HepG2 (cell line): ENCODE data around the gene TRAF4. TPM values are rescaled to one million over a fixed set of nuclear protein-coding genes. Genes with fewer than 3 reads are reported as not detected.
A peak's percentile ranks its signal among the peaks of the same experiment; 100 is the strongest.

ENCODE experiments used
- CENPT ChIP-seq: sonication (generic); formaldehyde crosslinking; IDR thresholded peaks from 2 replicates; pipeline ENCODE4 v1.8.0; 2022; ENCODE audit warnings: low read depth, mild to moderate bottlenecking, moderate library complexity, missing genetic modification reagents
- ETV6 ChIP-seq: sonication (generic); formaldehyde crosslinking; conservative IDR thresholded peaks from 2 replicates; pipeline ENCODE4 v1.4.0; 2020; ENCODE audit warnings: missing genetic modification reagents
- FUBP1 ChIP-seq: sonication (generic); formaldehyde crosslinking; IDR thresholded peaks from 2 replicates; pipeline ENCODE4 v1.5.1; 2020; ENCODE audit warnings: missing genetic modification reagents, mild to moderate bottlenecking, borderline replicate concordance
- GABPB1 ChIP-seq: IDR thresholded peaks from 2 replicates; pipeline ENCODE4 v1.6.1; 2016; ENCODE audit warnings: mild to moderate bottlenecking, missing genetic modification reagents, moderate library complexity, missing compliant biosample characterization
- HMGXB3 ChIP-seq: sonication (generic); formaldehyde crosslinking; IDR thresholded peaks from 2 replicates; pipeline ENCODE4 v1.4.0; 2020; ENCODE audit warnings: missing genetic modification reagents, borderline replicate concordance
- HOXA9 ChIP-seq: sonication (generic); formaldehyde crosslinking; IDR thresholded peaks from 2 replicates; pipeline ENCODE4 v1.8.1; 2022; ENCODE audit warnings: missing genetic modification reagents, mild to moderate bottlenecking, moderate library complexity, borderline replicate concordance
- SAP130 ChIP-seq: IDR thresholded peaks from 2 replicates; pipeline ENCODE4 v1.6.1; 2016; ENCODE audit warnings: low read depth
- ZBTB42 ChIP-seq: sonication (generic); formaldehyde crosslinking; IDR thresholded peaks from 2 replicates; pipeline ENCODE4 v1.5.0; 2020; ENCODE audit warnings: mild to moderate bottlenecking, missing genetic modification reagents
- ZBTB8A ChIP-seq: sonication (generic); formaldehyde crosslinking; IDR thresholded peaks from 2 replicates; pipeline ENCODE4 v1.4.0; 2020; ENCODE audit warnings: mild to moderate bottlenecking, low read depth, missing genetic modification reagents, borderline replicate concordance
- ZNF10 ChIP-seq: sonication (generic); formaldehyde crosslinking; IDR thresholded peaks from 2 replicates; pipeline ENCODE4 v1.4.0; 2020; ENCODE audit warnings: mild to moderate bottlenecking, low read depth, missing genetic modification reagents, borderline replicate concordance
- ZNF138 ChIP-seq: sonication (generic); formaldehyde crosslinking; IDR thresholded peaks from 2 replicates; pipeline ENCODE4 v1.5.0; 2020; ENCODE audit warnings: mild to moderate bottlenecking, low read depth, missing genetic modification reagents
- ZNF383 ChIP-seq: sonication (generic); formaldehyde crosslinking; IDR thresholded peaks from 2 replicates; pipeline ENCODE4 v1.4.0; 2020; ENCODE audit warnings: missing genetic modification reagents, mild to moderate bottlenecking, borderline replicate concordance
- ZNF773 ChIP-seq: sonication (generic); formaldehyde crosslinking; IDR thresholded peaks from 2 replicates; pipeline ENCODE4 v1.4.0; 2020; ENCODE audit warnings: missing genetic modification reagents, borderline replicate concordance
- polyA plus RNA-seq, 8 experiments: library from polyadenylated mRNA; depleted of rRNA in 3 of 8; stranded (reverse) in 7 of 8; unstranded in 1 of 8; fragments of >200 nt; fragmentation: Illumina TruSeq in 4 of 8; extraction: Trizol in 4 of 8; gene quantifications; 2 replicates each; pipeline versions ENCODE4 v1.2.1 to v1.2.3, GENCODE V29; 2011 to 2016; ENCODE audit warnings: low read depth in 4 of 8, missing spikeins in 1 of 8, mixed read lengths in 1 of 8; ENCODE audit not compliant: insufficient read depth in 1 of 8
- total RNA-seq, 5 experiments: library from RNA; depleted of rRNA; stranded (reverse); fragments of >200 nt; fragmentation: Illumina TruSeq; extraction: Trizol; gene quantifications; 2 replicates each; pipeline ENCODE4 v1.2.3, GENCODE V29; 2016; ENCODE audit warnings: low read depth in 1 of 5
- TF ChIP-seq, protein P1 (sequence below): sonication (generic); formaldehyde crosslinking; IDR thresholded peaks from 2 replicates; pipeline ENCODE4 v1.4.0; 2020; ENCODE audit warnings: missing genetic modification reagents
- TF ChIP-seq, protein P2 (sequence below): IDR thresholded peaks from 2 replicates; pipeline ENCODE4 v1.6.1; 2012; ENCODE audit warnings: inconsistent platforms
- TF ChIP-seq, protein P3 (sequence below): sonication (generic); formaldehyde crosslinking; IDR thresholded peaks from 2 replicates; pipeline ENCODE4 v1.4.0; 2020; ENCODE audit warnings: missing genetic modification reagents, low read depth, mild to moderate bottlenecking, borderline replicate concordance

TRAF4 gene
- total and polyA plus RNA-seq, 2 of the 13 experiments (the other 11 are each of a cell fraction or from before 2014, with no cell fraction given), result 86.0 to 89.9 TPM

- TF ChIP-seq, protein P1, sequence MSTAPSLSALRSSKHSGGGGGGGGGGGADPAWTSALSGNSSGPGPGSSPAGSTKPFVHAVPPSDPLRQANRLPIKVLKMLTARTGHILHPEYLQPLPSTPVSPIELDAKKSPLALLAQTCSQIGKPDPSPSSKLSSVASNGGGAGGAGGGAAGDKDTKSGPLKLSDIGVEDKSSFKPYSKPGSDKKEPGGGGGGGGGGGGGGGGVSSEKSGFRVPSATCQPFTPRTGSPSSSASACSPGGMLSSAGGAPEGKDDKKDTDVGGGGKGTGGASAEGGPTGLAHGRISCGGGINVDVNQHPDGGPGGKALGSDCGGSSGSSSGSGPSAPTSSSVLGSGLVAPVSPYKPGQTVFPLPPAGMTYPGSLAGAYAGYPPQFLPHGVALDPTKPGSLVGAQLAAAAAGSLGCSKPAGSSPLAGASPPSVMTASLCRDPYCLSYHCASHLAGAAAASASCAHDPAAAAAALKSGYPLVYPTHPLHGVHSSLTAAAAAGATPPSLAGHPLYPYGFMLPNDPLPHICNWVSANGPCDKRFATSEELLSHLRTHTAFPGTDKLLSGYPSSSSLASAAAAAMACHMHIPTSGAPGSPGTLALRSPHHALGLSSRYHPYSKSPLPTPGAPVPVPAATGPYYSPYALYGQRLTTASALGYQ (CRISPR knock-in tag), result peak; percentile 58; the same call in 1 of the 2 replicates
- TF ChIP-seq SAP130 (CRISPR knock-in tag), result peak; percentile 74
- TF ChIP-seq, protein P2, sequence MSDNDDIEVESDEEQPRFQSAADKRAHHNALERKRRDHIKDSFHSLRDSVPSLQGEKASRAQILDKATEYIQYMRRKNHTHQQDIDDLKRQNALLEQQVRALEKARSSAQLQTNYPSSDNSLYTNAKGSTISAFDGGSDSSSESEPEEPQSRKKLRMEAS, result peak; percentile 88
- TF ChIP-seq, protein P3, sequence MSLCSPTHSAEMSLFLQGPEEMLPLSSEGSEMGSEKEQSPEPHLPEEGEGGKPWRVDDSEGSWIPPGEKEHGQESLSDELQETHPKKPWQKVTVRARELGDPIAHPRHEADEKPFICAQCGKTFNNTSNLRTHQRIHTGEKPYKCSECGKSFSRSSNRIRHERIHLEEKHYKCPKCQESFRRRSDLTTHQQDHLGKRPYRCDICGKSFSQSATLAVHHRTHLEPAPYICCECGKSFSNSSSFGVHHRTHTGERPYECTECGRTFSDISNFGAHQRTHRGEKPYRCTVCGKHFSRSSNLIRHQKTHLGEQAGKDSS, result no peak; the same call in 1 of the 2 replicates
- no peak for TF ChIP-seq ZBTB42 (CRISPR knock-in tag)
- peak; percentile 80 for TF ChIP-seq GABPB1 (CRISPR knock-in tag)
- 0 out of 2 replicates have a peak, but pooled peaks have one; percentile 2 for TF ChIP-seq ZNF138 (CRISPR knock-in tag)
- TF ChIP-seq CENPT (CRISPR knock-in tag), result no peak
- TF ChIP-seq ZBTB8A (CRISPR knock-in tag), result no peak; the same call in 1 of the 2 replicates
- TF ChIP-seq ZNF10 (CRISPR knock-in tag), result no peak
- TF ChIP-seq ZNF773 (CRISPR knock-in tag), result peak; percentile 55; the same call in 1 of the 2 replicates
- TF ChIP-seq FUBP1 (CRISPR knock-in tag), result no peak
- TF ChIP-seq ZNF383 (CRISPR knock-in tag), result no peak
- no peak; the same call in 1 of the 2 replicates for TF ChIP-seq ETV6 (CRISPR knock-in tag)
- no peak for TF ChIP-seq HOXA9 (CRISPR knock-in tag)
- no peak for TF ChIP-seq HMGXB3 (CRISPR knock-in tag)
These were observed 32.7 kb upstream of the TRAF4 start (continued) for GRCh38 chr17:28710861-28711722.
